Subcutaneous adipose tissue (tissue), 4 donors: ENCODE results near the gene CDK14. TPM values are rescaled to one million over a fixed set of nuclear protein-coding genes. Genes with fewer than 3 reads are reported as not detected.

Source experiments
- total RNA-seq, 4 donors: library from RNA; depleted of rRNA; stranded (reverse); fragments of >200 nt; gene quantifications; one replicate each; pipeline ENCODE4 v1.1.0, GENCODE V29; 2016
- TF ChIP-seq, protein P1 (sequence below): fragments of 450-650 bp; IDR thresholded peaks from one replicate; pipeline ENCODE4 v1.5.1; 2016; ENCODE audit warnings: low read depth, mild to moderate bottlenecking, control low read depth, antibody characterized with exemption, moderate library complexity

CDK14 gene
- total RNA-seq, 4 donors from 2014 or later: 13.4 to 42.4 (median 24.7) TPM

DNA sequence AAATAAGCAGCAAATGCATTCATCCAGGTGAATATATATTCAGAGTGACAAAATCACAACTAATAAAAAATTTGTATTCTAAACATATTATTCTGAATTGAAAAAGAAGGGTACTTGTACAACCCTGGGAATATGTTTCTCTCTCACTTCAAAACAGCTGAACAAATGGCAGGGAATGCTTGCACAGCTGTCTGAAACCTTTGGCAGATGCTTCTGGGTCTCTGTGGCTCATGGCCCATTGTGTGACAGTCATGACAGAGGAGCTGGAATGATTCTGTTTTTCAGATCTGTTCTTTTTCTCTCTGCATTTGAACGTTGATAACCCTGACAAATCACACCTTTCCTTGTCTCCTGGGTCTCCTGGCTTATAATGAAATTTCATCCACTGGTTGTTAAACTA is 392.4 kb downstream of the CDK14 start:
- TF ChIP-seq, protein P1, sequence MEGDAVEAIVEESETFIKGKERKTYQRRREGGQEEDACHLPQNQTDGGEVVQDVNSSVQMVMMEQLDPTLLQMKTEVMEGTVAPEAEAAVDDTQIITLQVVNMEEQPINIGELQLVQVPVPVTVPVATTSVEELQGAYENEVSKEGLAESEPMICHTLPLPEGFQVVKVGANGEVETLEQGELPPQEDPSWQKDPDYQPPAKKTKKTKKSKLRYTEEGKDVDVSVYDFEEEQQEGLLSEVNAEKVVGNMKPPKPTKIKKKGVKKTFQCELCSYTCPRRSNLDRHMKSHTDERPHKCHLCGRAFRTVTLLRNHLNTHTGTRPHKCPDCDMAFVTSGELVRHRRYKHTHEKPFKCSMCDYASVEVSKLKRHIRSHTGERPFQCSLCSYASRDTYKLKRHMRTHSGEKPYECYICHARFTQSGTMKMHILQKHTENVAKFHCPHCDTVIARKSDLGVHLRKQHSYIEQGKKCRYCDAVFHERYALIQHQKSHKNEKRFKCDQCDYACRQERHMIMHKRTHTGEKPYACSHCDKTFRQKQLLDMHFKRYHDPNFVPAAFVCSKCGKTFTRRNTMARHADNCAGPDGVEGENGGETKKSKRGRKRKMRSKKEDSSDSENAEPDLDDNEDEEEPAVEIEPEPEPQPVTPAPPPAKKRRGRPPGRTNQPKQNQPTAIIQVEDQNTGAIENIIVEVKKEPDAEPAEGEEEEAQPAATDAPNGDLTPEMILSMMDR: no peak

DNA sequence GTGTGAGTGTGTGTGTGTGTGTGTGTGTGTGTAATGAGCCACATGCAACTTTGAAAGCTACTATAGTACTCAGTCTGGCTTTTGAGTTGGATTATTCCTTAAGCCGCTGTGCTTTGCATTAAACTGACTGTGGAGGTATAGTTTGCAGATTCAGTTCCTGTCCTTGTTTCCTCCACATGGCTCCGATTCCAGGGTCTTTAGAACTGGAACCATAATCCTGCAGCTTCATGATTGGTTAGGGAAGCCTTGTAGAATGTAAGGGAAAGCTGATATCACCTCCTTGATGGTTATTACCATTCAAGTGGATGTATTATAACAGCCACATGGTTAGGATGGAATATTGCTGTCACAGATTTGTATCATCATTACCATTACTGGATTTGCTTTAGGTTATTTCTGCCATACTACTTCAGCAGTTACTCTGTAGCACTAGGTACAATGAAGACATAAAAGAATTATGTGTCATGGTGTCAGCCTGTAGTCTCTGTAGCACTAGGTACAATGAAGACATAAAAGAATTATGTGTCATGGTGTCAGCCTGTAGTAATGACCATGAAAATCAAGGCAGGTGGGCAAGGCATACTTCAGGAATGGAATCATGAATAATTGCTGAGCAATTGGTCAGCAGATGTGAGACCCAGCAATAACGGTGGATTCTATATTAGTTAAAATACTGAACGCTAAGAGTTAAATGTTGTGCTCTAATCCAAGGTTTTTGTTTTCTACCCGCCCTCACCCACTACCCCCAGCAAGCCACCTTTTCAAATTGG is 393.1 kb downstream of the CDK14 start:
- TF ChIP-seq, protein P1: no peak

GRCh38 chr7:90994121-90994520 is 398.0 kb downstream of the CDK14 start:
- TF ChIP-seq, protein P1: no peak

DNA sequence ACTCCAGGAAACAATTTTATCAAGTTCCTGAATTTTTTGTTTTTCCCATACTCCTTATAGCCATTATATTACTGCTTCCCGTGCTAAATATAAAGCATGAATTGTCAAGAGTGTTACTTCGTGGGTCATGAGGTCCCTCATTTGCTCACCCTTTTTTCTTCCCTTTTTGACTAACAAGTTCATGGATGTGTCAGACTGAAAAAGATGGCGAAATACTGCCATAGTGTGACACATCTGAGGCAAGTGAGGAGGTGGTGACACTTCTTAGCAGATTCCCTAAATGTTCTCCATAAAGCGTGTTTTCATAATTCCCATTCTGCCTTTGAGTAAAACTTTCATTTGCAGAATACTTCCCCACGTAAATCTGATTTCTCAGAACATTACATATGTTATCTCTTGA is 398.5 kb downstream of the CDK14 start:
- TF ChIP-seq, protein P1: no peak

DNA sequence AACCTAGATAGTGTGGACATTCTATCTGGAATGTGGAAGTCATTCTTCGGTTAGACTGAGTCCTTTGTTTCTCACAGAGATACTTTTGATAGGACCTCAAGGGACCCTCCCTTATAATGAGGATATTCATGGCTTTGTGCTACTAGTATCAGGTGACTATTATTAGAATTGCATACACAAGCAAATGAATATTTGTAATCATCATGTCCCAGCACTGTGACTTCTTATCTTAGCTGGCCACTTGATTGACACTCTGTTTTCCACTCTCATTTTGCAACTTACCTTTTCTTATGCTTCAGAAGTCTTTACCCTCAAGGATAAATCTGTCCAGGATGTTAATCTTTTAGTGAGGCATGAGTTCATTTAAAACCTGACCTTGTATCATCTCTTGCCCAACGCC is 399.9 kb downstream of the CDK14 start:
- TF ChIP-seq, protein P1: no peak

DNA sequence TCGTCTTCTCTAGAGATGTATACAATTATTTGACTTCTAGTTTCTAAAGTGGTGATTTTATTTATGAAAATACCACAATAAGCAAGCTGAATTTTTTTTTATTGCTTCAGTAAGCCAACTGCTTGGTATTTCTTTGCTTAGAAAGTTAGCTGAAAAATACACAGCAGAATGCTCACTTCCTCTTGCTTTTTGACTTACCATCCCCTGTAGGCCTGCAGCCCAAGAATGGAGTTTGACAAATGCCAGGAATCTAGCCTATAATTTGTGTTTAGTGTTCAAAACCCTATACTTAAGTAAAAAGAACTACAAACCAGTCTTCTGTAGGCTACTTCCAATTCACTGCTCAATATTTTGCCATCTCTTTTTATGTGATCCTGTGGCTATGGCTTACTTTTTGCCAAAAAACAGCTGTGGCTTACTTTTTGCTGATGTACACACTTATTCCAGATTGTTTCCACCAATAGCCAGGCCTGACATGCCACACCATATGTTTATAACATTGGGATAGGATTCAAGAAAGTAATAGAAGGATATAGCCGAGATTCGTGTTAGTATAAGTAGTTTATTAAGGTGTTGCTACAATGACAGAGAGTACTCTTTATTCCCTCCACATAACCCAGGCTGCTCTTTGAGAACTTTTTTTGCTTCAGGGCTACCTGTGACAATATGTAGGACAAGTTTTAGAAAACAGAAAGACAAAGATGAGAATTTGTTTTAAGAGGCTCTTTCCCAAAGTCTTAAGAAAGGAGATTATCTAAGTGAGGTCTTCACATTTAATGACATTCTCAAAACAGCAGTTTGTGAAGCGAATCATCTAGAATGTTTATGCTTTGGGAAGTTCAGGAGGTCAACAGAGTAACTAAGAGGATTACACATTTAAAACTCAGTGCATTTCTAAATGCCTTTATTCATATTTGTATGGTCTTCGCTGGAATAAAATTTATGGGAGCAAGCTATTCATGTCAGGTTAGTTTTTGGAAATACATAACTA is 404.2 kb downstream of the CDK14 start:
- TF ChIP-seq, protein P1: no peak

DNA sequence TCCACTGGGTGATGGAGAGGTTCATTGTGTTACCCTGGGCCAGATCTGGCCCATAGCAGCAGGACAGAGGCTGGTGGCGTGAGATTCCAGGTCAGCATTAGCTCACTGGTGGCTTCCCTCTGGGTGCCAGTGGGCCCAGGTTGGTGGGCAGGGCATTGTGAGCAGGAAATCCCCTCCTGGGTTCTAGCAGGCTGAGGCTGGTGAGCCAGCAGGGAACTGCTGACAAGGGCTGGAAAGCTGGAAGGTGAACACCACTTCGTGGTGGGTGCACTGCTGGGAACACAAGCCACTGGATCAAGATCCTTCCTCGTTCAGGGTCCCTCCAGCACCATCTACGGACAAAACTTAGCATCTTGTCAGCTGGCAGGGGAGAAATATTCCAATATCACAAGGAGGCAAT is 408.9 kb downstream of the CDK14 start:
- TF ChIP-seq, protein P1: no peak
